ENCODE measurements around the gene SH3D19.

DNA sequence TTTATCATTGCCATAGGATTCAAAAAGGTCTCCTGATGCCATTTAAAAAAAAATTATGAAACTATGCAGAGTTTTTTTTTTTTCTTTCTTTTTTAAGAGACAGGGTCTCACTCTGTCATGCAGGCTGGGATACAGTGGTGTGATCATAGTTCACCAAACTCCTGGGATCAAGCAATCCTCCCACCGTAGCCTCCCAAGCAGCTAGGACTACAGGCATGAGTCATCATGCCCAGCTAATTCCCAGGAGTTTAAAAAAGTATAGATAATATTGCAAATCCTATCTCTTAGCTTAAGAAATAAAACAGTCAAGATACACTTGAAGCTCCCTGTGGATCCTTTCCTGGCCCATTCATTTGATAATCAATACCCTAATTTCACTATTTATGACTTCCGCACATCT, 107.1 kb downstream of the SH3D19 start:
- no peak for TF ChIP-seq POLR2A (IDR thresholded peaks at IDR 0.05)
- TF ChIP-seq, protein P1, sequence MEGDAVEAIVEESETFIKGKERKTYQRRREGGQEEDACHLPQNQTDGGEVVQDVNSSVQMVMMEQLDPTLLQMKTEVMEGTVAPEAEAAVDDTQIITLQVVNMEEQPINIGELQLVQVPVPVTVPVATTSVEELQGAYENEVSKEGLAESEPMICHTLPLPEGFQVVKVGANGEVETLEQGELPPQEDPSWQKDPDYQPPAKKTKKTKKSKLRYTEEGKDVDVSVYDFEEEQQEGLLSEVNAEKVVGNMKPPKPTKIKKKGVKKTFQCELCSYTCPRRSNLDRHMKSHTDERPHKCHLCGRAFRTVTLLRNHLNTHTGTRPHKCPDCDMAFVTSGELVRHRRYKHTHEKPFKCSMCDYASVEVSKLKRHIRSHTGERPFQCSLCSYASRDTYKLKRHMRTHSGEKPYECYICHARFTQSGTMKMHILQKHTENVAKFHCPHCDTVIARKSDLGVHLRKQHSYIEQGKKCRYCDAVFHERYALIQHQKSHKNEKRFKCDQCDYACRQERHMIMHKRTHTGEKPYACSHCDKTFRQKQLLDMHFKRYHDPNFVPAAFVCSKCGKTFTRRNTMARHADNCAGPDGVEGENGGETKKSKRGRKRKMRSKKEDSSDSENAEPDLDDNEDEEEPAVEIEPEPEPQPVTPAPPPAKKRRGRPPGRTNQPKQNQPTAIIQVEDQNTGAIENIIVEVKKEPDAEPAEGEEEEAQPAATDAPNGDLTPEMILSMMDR (IDR thresholded peaks at IDR 0.05): no peak

All from testis (tissue), 2 donors.